ENCODE measurements around the gene CLRN3.

The CLRN3 gene

GRCh38 chr10:127873901-127874470 lies 18.8 kb downstream of the CLRN3 start:
- no peak for DNase-seq

GRCh38 chr10:127872871-127873600 lies 19.7 kb downstream of the CLRN3 start:
- DNase-seq: no peak

- no peak for DNase-seq
Measured at GRCh38 chr10:127872011-127872761, 20.6 kb downstream of the CLRN3 start.

- DNase-seq: no peak
Measured at GRCh38 chr10:127871631-127872010, 21.1 kb downstream of the CLRN3 start.

- no peak for DNase-seq
Measured at GRCh38 chr10:127869329-127869728, 23.4 kb downstream of the CLRN3 start.

GRCh38 chr10:127867805-127868204 lies 24.9 kb downstream of the CLRN3 start:
- DNase-seq: no peak

- DNase-seq: no peak
Measured at GRCh38 chr10:127866276-127867013, 26.3 kb downstream of the CLRN3 start.

- no peak for DNase-seq
Measured at GRCh38 chr10:127863231-127863825, 29.4 kb downstream of the CLRN3 start.

- no peak for DNase-seq
Measured at GRCh38 chr10:127860592-127860991, 32.1 kb downstream of the CLRN3 start.

GRCh38 chr10:127855976-127856375 lies 36.8 kb downstream of the CLRN3 start:
- DNase-seq: no peak

GRCh38 chr10:127855591-127855881 lies 37.2 kb downstream of the CLRN3 start:
- DNase-seq: no peak

- no peak for DNase-seq
Measured at GRCh38 chr10:127854769-127855590, 37.8 kb downstream of the CLRN3 start.

- DNase-seq: peak; percentile 1
Measured at GRCh38 chr10:127853868-127854768, 38.6 kb downstream of the CLRN3 start.

- no peak for DNase-seq
Measured at GRCh38 chr10:127852456-127852855, 40.3 kb downstream of the CLRN3 start.

- no peak for DNase-seq
Measured at GRCh38 chr10:127851661-127852194, 41.0 kb downstream of the CLRN3 start.

GRCh38 chr10:127850944-127851343 lies 41.8 kb downstream of the CLRN3 start:
- DNase-seq: no peak

GRCh38 chr10:127849921-127850320 lies 42.8 kb downstream of the CLRN3 start:
- DNase-seq: no peak

- DNase-seq: no peak
Measured at GRCh38 chr10:127849224-127849623, 43.5 kb downstream of the CLRN3 start.

GRCh38 chr10:127848226-127848625 lies 44.5 kb downstream of the CLRN3 start:
- DNase-seq: no peak

- DNase-seq: no peak
Measured at GRCh38 chr10:127845756-127846155, 47.0 kb downstream of the CLRN3 start.

GRCh38 chr10:127840884-127841283 lies 51.9 kb downstream of the CLRN3 start:
- no peak for DNase-seq
